H1 (cell line): ENCODE measurements around the gene HTATIP2. TPM values are rescaled to one million over a fixed set of nuclear protein-coding genes. Genes with fewer than 3 reads are reported as not detected.

Experiments
- KDM1A ChIP-seq: fragments of 200-600, 300-600 bp; sonication (generic); IDR thresholded peaks from 2 replicates; pipeline ENCODE4 v1.7.1; 2016; ENCODE audit warnings: mild to moderate bottlenecking, low read length, borderline replicate concordance
- PHF8 ChIP-seq: fragments of 200-600 bp; sonication (generic); conservative IDR thresholded peaks from 2 replicates; pipeline ENCODE4 v1.7.1; 2012; ENCODE audit warnings: low read depth, mild to moderate bottlenecking, inconsistent platforms, low read length, moderate library complexity
- SAP30 ChIP-seq: fragments of 300-600 bp; sonication (generic); IDR thresholded peaks from 2 replicates; pipeline ENCODE4 v1.7.1; 2012; ENCODE audit warnings: low read length, moderate library complexity, mild to moderate bottlenecking, inconsistent platforms; ENCODE audit not compliant: insufficient read depth, insufficient replicate concordance
- polyA plus RNA-seq, 7 experiments: library from polyadenylated mRNA; depleted of rRNA in 3 of 7; stranded (reverse) in 5 of 7; unstranded in 2 of 7; fragments of >200 nt in 5 of 7; fragments of 200-250 nt in 2 of 7; gene quantifications; 1 replicate in 5 of 7; 2 replicates in 1 of 7; 4 replicates in 1 of 7; pipeline versions ENCODE4 v1.2.1 to v1.2.3, GENCODE V29; 2011 to 2013; ENCODE audit warnings: missing spikeins in 2 of 7, mixed read lengths in 2 of 7
- total RNA-seq: library from RNA; stranded (reverse); fragmentation: NEBNext Ultra II Directional; extraction: Animal tissue kit (Norgen Biotek cat#: 25700); gene quantifications from 2 replicates; pipeline ENCODE4 v1.2.1, GENCODE V29; 2021

HTATIP2 gene
- total and polyA plus RNA-seq, 2 of the 8 experiments (the other 6 are each of a cell fraction or from before 2014, with no cell fraction given), result 22.6 to 33.1 TPM

DNA sequence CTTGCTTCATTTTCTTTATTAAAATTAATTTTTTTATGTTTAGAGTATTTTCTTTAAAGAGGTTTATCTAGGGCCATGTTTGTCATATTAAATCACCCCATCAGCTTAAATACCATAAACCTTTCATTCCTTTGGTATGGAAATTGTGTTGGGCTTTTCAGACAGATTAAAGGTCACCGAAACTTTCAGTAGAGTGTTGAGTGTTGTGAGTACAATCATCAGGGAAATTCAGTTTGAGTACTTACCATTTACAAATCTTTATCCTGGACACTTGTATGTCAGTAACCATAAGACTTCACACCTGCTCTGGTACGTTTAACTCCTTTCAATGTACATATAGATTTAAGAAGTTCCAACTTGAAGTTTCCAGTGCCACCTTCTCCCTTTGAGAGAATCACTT lies 36.0 kb downstream of the HTATIP2 start (continued):
- TF ChIP-seq KDM1A (no peak), PHF8 (no peak), SAP30 (no peak)
